ENCODE data around the gene EVC. TPM values are rescaled to one million over a fixed set of nuclear protein-coding genes. Genes with fewer than 3 reads are reported as not detected.

EVC gene
- total RNA-seq, 1 donor from 2014 or later: 27.6 TPM

DNA sequence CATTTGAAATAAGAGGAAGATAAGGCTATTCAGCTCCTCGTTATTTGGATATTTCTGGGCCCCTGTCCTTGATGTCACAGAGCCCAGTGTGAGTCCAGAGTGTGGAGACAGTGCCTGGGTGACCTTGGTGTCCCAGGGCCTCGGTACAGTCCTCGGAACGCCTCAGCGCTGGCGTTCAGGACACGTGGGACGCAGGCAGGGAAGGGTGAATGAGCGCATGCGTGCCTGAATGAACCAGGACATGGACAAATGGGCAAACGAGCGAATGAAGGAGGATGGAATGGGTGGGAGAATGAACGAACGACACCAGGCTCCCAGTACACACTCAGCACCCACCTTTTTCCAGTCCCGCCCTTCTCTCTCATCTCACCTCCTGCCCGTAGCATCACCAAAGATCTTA, 44.2 kb downstream of the EVC start:
- H3K9me3 ChIP-seq: no peaks in the 10 kb centered on the region
- peaks cover 30% of the 10 kb centered on the region for H3K36me3 ChIP-seq
- TF ChIP-seq, protein P1, sequence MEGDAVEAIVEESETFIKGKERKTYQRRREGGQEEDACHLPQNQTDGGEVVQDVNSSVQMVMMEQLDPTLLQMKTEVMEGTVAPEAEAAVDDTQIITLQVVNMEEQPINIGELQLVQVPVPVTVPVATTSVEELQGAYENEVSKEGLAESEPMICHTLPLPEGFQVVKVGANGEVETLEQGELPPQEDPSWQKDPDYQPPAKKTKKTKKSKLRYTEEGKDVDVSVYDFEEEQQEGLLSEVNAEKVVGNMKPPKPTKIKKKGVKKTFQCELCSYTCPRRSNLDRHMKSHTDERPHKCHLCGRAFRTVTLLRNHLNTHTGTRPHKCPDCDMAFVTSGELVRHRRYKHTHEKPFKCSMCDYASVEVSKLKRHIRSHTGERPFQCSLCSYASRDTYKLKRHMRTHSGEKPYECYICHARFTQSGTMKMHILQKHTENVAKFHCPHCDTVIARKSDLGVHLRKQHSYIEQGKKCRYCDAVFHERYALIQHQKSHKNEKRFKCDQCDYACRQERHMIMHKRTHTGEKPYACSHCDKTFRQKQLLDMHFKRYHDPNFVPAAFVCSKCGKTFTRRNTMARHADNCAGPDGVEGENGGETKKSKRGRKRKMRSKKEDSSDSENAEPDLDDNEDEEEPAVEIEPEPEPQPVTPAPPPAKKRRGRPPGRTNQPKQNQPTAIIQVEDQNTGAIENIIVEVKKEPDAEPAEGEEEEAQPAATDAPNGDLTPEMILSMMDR (IDR thresholded peaks at IDR 0.05): no peak
- intact Hi-C loops (cut with DNase I): no loop called here
- no peak for ATAC-seq
- no peak overlapping the region for H3K27ac ChIP-seq
- no peaks in the 10 kb centered on the region for H3K4me1 ChIP-seq
- peak; percentile 45 for DNase-seq
- no peaks in the 10 kb centered on the region for H3K27me3 ChIP-seq
- H3K4me3 ChIP-seq: no peak overlapping the region

DNA sequence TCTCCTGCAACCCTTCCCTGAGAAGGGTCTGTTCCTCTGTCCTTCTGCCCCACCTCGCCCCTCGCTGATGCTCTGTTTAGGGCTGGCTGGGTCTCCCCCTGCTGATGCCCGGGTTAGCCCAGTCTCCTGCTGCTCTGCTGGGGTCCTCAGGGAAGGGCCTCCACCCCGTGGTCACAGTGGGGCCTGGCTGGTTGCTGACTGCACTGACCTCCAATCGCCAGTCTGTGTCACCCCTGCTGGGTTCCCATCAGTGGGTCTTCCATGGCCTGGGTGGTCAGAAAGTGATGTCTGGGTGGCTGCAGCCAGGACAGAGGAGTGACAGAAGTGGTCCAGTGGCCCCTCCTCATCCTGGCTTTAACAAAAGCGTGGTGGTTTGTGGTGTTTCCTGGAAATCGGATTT, 44.7 kb downstream of the EVC start:
- DNase-seq (peak; percentile 23), ATAC-seq (no peak)
- Histone ChIP-seq H3K4me3 (no peak overlapping the region), H3K27me3 (no peaks in the 10 kb centered on the region), H3K36me3 (peaks cover 29% of the 10 kb centered on the region), H3K4me1 (no peaks in the 10 kb centered on the region), H3K27ac (no peak overlapping the region), H3K9me3 (no peaks in the 10 kb centered on the region)
- intact Hi-C loops (cut with DNase I): no loop called here
- TF ChIP-seq, protein P1 (IDR thresholded peaks at IDR 0.05): no peak

DNA sequence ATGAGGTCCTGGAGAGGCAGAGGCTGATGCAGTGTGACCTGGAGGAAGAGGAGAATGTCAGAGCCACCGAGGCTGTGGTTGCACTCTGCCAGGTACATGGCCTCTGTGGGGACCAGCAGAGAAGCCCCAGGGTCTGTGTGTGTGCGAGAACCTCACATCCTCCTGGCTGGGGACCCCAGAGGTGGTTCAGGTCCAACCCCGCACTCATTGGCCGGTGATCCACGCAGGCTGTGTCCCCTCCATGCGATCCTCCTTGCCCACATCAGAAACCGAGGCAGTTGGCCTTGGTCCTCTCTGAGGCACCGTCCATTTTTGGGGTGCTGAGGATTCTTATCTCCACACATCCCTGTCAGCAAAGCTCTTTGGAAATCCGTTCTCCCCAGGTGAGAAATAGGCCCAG, 45.3 kb downstream of the EVC start:
- intact Hi-C loops (cut with DNase I): no loop called here
- DNase-seq (peak; percentile 57), ATAC-seq (no peak)
- no peak overlapping the region for H3K4me3 ChIP-seq
- peaks cover 29% of the 10 kb centered on the region for H3K36me3 ChIP-seq
- H3K27ac ChIP-seq: no peak overlapping the region
- H3K9me3 ChIP-seq: no peaks in the 10 kb centered on the region
- no peaks in the 10 kb centered on the region for H3K4me1 ChIP-seq
- TF ChIP-seq, protein P1 (IDR thresholded peaks at IDR 0.05): no peak
- H3K27me3 ChIP-seq: no peaks in the 10 kb centered on the region

DNA sequence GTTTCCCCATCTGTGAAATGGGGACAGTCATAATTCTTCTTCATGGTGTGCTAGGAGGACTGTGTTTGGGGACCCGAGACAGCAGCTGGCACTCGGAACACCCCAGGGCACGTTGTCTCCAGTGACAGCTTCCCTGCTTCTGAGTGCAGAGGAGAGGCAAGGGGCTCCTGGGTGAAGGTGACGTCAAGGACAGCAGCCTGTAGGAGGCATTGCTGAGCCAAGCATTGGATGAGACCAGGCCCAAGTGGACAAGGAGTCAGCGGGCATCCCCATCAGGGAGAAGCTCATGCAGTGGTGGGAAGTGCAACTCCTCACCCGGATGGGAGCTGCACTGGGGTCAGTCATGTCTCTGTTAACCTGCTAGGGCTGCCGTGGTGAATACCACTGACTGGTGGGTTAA, 46.1 kb downstream of the EVC start:
- Histone ChIP-seq H3K36me3 (peaks cover 29% of the 10 kb centered on the region), H3K27me3 (no peaks in the 10 kb centered on the region), H3K9me3 (no peaks in the 10 kb centered on the region), H3K27ac (no peak overlapping the region), H3K4me1 (no peaks in the 10 kb centered on the region), H3K4me3 (no peak overlapping the region)
- no peak for ATAC-seq
- TF ChIP-seq, protein P1 (IDR thresholded peaks at IDR 0.05): no peak
- peak; percentile 39 for DNase-seq
- intact Hi-C loops (cut with DNase I): no loop called here

DNA sequence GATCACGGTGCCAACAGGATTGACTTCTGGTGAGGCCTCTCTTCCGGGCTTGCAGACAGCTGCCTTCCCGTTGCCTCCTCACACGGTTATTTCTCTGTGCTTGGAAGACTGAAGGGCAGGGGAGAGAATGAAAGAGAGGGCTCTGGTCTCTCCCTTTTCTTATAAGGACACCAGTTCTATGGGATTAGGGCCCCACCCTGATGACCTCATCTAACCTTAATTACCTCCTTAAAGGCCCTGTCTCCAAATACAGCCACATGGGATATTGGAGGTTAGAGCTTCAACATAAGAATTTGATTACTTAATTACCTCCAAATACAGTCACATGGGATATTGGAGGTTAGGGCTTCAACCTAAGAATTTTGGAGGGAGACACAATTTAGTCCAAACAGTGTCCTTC, 46.5 kb downstream of the EVC start:
- H3K9me3 ChIP-seq: no peaks in the 10 kb centered on the region
- H3K4me3 ChIP-seq: no peak overlapping the region
- DNase-seq (no peak), ATAC-seq (no peak)
- H3K27me3 ChIP-seq: no peaks in the 10 kb centered on the region
- intact Hi-C loops (cut with DNase I): no loop called here
- peaks cover 29% of the 10 kb centered on the region for H3K36me3 ChIP-seq
- no peak overlapping the region for H3K27ac ChIP-seq
- TF ChIP-seq, protein P1 (IDR thresholded peaks at IDR 0.05): no peak
- no peaks in the 10 kb centered on the region for H3K4me1 ChIP-seq

DNA sequence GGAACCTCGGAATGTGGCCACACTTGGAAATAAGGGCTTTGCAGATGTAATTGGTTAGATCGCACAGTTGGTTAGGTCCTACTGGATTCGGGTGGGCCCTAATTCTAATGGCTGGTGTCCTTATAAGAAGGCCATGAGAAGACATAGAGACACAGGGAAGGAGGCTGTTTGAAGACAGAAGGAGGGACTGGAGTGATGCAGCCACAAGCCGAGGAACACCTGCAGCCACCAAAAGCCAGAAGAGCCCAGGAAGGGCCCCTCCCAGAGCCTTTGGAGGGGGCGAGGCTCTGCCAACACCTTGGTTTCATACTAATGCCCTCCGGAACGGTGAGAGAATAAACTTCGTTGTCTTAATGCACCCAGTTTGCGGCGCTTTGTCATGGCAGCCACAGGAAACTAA, 47.0 kb downstream of the EVC start:
- peaks cover 27% of the 10 kb centered on the region for H3K36me3 ChIP-seq
- no peaks in the 10 kb centered on the region for H3K4me1 ChIP-seq
- DNase-seq: peak; percentile 20
- no peak overlapping the region for H3K27ac ChIP-seq
- no peaks in the 10 kb centered on the region for H3K9me3 ChIP-seq
- no peak for ATAC-seq
- H3K27me3 ChIP-seq: no peaks in the 10 kb centered on the region
- no peak overlapping the region for H3K4me3 ChIP-seq
- intact Hi-C loops (cut with DNase I): no loop called here
- TF ChIP-seq, protein P1 (IDR thresholded peaks at IDR 0.05): no peak

Data from upper lobe of right lung (tissue), 1 donor.